Lower lobe of right lung (tissue), 2 donors: ENCODE data around the gene COL1A2. TPM values are rescaled to one million over a fixed set of nuclear protein-coding genes. Genes with fewer than 3 reads are reported as not detected.

Source experiments
- ATAC-seq, 2 donors: fragments of 200-7000 bp; cut with Tn5 transposase; one replicate each; pipeline ENCODE4 v1.9.1; 2020 to 2022; ENCODE audit warnings: mild to moderate bottlenecking in 2 of 2, moderate library complexity in 2 of 2
- DNase-seq: peaks from one replicate; pipeline ENCODE4 v3.0.0-alpha.2; 2020
- H3K27ac ChIP-seq: fragments of 200-600 bp; one replicate; pipeline ENCODE4 v1.8.0; 2022
- H3K27me3 ChIP-seq: fragments of 200-600 bp; one replicate; pipeline ENCODE4 v1.8.0; 2022; ENCODE audit warnings: low read depth
- H3K36me3 ChIP-seq: fragments of 200-600 bp; one replicate; pipeline ENCODE4 v1.8.0; 2022; ENCODE audit warnings: mild to moderate bottlenecking
- H3K4me1 ChIP-seq: fragments of 200-600 bp; one replicate; pipeline ENCODE4 v1.8.0; 2022
- H3K4me3 ChIP-seq: fragments of 200-600 bp; one replicate; pipeline ENCODE4 v1.8.0; 2022; ENCODE audit warnings: mild to moderate bottlenecking
- H3K9me3 ChIP-seq: fragments of 200-600 bp; one replicate; pipeline ENCODE4 v1.8.0; 2022
- intact Hi-C: fragments of 100-400 bp; cut with DNase I; formaldehyde crosslinking; loops from one replicate; pipeline ENCODE4 v1.11.0; 2022
- total RNA-seq: library from RNA; stranded (reverse); fragmentation: NEBNext Ultra II Directional; extraction: Animal tissue kit (Norgen Biotek cat#: 25700); gene quantifications from one replicate; pipeline ENCODE4 v1.2.1, GENCODE V29; 2021
- TF ChIP-seq, protein P1 (sequence below): fragments of 200-600 bp; IDR thresholded peaks from one replicate; pipeline ENCODE4 v1.8.0; 2022; ENCODE audit warnings: antibody characterized with exemption, mild to moderate bottlenecking
- donor health status: DM: no; HTN: yes; CAD: no; lungs with severe emphysema.

The COL1A2 gene
- total RNA-seq, 1 donor from 2014 or later: 252 TPM

DNA sequence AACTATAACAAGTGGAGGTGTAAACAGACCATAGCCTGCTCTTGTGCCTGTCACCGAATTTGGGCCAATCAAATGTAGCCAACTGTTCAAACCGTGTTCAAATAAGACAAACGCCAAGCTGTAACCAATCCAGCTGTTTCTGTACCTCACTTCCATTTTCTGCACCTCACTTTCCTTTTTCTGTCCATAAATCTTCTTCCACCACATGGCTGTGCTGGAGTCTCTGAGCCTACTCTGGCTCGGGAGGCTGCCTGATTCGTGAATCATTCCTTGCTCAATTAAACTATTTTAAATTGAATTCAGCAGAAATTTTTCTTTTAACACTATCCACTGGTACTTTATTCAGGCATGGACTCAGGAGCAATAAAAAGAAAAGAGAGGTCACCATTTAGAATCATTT is 29.9 kb upstream of the COL1A2 start:
- no peak for DNase-seq
- TF ChIP-seq, protein P1, sequence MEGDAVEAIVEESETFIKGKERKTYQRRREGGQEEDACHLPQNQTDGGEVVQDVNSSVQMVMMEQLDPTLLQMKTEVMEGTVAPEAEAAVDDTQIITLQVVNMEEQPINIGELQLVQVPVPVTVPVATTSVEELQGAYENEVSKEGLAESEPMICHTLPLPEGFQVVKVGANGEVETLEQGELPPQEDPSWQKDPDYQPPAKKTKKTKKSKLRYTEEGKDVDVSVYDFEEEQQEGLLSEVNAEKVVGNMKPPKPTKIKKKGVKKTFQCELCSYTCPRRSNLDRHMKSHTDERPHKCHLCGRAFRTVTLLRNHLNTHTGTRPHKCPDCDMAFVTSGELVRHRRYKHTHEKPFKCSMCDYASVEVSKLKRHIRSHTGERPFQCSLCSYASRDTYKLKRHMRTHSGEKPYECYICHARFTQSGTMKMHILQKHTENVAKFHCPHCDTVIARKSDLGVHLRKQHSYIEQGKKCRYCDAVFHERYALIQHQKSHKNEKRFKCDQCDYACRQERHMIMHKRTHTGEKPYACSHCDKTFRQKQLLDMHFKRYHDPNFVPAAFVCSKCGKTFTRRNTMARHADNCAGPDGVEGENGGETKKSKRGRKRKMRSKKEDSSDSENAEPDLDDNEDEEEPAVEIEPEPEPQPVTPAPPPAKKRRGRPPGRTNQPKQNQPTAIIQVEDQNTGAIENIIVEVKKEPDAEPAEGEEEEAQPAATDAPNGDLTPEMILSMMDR: no peak
- Histone ChIP-seq H3K4me3 (no peak overlapping the region), H3K27ac (no peak overlapping the region), H3K4me1 (peaks cover 7% of the 10 kb centered on the region), H3K27me3 (no peaks in the 10 kb centered on the region), H3K36me3 (no peaks in the 10 kb centered on the region), H3K9me3 (no peaks in the 10 kb centered on the region)
- no peak for ATAC-seq
- intact Hi-C loops: no loop called here

- H3K4me1 ChIP-seq: peaks cover 7% of the 10 kb centered on the region
- no peaks in the 10 kb centered on the region for H3K36me3 ChIP-seq
- DNase-seq (no peak), ATAC-seq (no peak)
- no peak overlapping the region for H3K27ac ChIP-seq
- TF ChIP-seq, protein P1: no peak
- no peaks in the 10 kb centered on the region for H3K9me3 ChIP-seq
- H3K4me3 ChIP-seq: no peak overlapping the region
- no peaks in the 10 kb centered on the region for H3K27me3 ChIP-seq
- intact Hi-C loops: no loop called here
Observed at GRCh38 chr7:94366163-94366562, 28.5 kb upstream of the COL1A2 start.

GRCh38 chr7:94366832-94367231 is 27.9 kb upstream of the COL1A2 start:
- no peak overlapping the region for H3K4me3 ChIP-seq
- H3K4me1 ChIP-seq: peaks cover 7% of the 10 kb centered on the region
- intact Hi-C loops: no loop called here
- H3K9me3 ChIP-seq: no peaks in the 10 kb centered on the region
- no peak overlapping the region for H3K27ac ChIP-seq
- H3K36me3 ChIP-seq: no peaks in the 10 kb centered on the region
- H3K27me3 ChIP-seq: no peaks in the 10 kb centered on the region
- ATAC-seq (no peak), DNase-seq (no peak)
- TF ChIP-seq, protein P1: no peak

DNA sequence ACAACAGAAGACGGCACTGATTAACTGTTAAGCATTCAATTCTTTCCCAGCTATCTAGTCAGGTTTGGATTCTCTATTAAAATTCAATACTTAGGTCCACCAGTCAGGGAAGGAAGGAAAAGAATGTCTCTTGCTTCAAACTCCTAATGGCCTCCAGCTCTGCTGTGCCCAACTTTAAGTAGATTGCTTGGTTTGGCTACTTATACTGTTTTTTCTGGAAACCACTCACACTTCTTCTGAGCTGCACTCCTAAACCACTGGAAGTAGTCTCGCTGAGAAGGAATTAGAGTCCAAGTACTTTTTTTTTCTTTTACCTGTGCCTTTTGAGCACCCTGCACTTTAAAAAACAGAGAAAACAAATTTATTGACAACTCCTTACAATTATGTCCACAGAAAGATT is 26.7 kb upstream of the COL1A2 start:
- TF ChIP-seq, protein P1: no peak
- DNase-seq (no peak), ATAC-seq (peak; percentile 49 to 52)
- Histone ChIP-seq H3K36me3 (no peaks in the 10 kb centered on the region), H3K27me3 (no peaks in the 10 kb centered on the region), H3K4me3 (peak overlapping the region; percentile 9), H3K27ac (peak overlapping the region; percentile 65), H3K9me3 (no peaks in the 10 kb centered on the region), H3K4me1 (peaks cover 7% of the 10 kb centered on the region)
- intact Hi-C loops: no loop called here

- Histone ChIP-seq H3K36me3 (no peaks in the 10 kb centered on the region), H3K27ac (peak overlapping the region; percentile 65), H3K4me1 (peaks cover 7% of the 10 kb centered on the region), H3K27me3 (no peaks in the 10 kb centered on the region), H3K4me3 (peak overlapping the region; percentile 9), H3K9me3 (no peaks in the 10 kb centered on the region)
- intact Hi-C loops: no loop called here
- peak in 1 of 2 donors; percentile 47 for ATAC-seq
- TF ChIP-seq, protein P1: no peak
- DNase-seq: no peak
Observed at GRCh38 chr7:94368371-94368791, 26.3 kb upstream of the COL1A2 start.

- TF ChIP-seq, protein P1: no peak
- Histone ChIP-seq H3K27ac (peak overlapping the region; percentile 32), H3K36me3 (no peaks in the 10 kb centered on the region), H3K27me3 (no peaks in the 10 kb centered on the region), H3K9me3 (no peaks in the 10 kb centered on the region), H3K4me1 (peaks cover 10% of the 10 kb centered on the region), H3K4me3 (no peak overlapping the region)
- DNase-seq: peak; percentile 54
- ATAC-seq: peak; percentile 77 to 78
- intact Hi-C loops: no loop called here
Observed at GRCh38 chr7:94374231-94374630, 20.5 kb upstream of the COL1A2 start.
